WERI-Rb-1 (cell line): ENCODE data around the gene RBMS1.
"Not testable (repeated sequence)": the region's sequence is repeated elsewhere in the genome, so short reads cannot be mapped to it uniquely, and the experiment has no call there.

Source experiments
- DNase-seq: peaks from one replicate; pipeline ENCODE4 v3.0.0-alpha.2; 2020
- H3K27ac ChIP-seq: fragments of 250-450 bp; sonication (Bioruptor Pico); 2 replicates; pipeline ENCODE4 v1.5.1; 2020; ENCODE audit warnings: mild to moderate bottlenecking, moderate library complexity
- H3K27me3 ChIP-seq: fragments of 250-450 bp; sonication (Bioruptor Pico); 2 replicates; pipeline ENCODE4 v1.5.1; 2021; ENCODE audit warnings: mild to moderate bottlenecking, low read depth, moderate library complexity; ENCODE audit not compliant: insufficient read depth, severe bottlenecking
- H3K36me3 ChIP-seq: fragments of 250-450 bp; sonication (Bioruptor Pico); 2 replicates; pipeline ENCODE4 v1.5.1; 2020; ENCODE audit warnings: mild to moderate bottlenecking, moderate library complexity
- H3K4me3 ChIP-seq: 2 replicates; pipeline ENCODE4 v1.5.1; 2011; ENCODE audit warnings: low read depth, mild to moderate bottlenecking, control low read depth, low read length
- H3K9me3 ChIP-seq: fragments of 250-450 bp; sonication (Bioruptor Pico); 2 replicates; pipeline ENCODE4 v1.5.1; 2021; ENCODE audit warnings: mild to moderate bottlenecking, moderate library complexity; ENCODE audit not compliant: severe bottlenecking
- CTCF ChIP-seq: IDR thresholded peaks from 2 replicates; pipeline ENCODE4 v1.5.1; 2011; ENCODE audit warnings: low read depth, mild to moderate bottlenecking, control low read depth, inconsistent platforms, low read length

Gene RBMS1

GRCh38 chr2:160445673-160446072 is 47.9 kb downstream of the RBMS1 start:
- Histone ChIP-seq H3K27ac (no peak overlapping the region), H3K27me3 (no peaks in the 10 kb centered on the region), H3K9me3 (no peaks in the 10 kb centered on the region), H3K4me3 (no peak overlapping the region), H3K36me3 (no peaks in the 10 kb centered on the region)
- DNase-seq, result no peak
- no peak for TF ChIP-seq CTCF

GRCh38 chr2:160442603-160443002 is 51.0 kb downstream of the RBMS1 start:
- H3K27me3 ChIP-seq, result no peaks in the 10 kb centered on the region
- H3K27ac ChIP-seq, result no peak overlapping the region
- H3K9me3 ChIP-seq, result no peaks in the 10 kb centered on the region
- TF ChIP-seq CTCF, result no peak
- H3K4me3 ChIP-seq, result no peak overlapping the region
- H3K36me3 ChIP-seq, result no peaks in the 10 kb centered on the region
- DNase-seq, result no peak

GRCh38 chr2:160440888-160441287 is 52.7 kb downstream of the RBMS1 start:
- Histone ChIP-seq H3K27ac (no peak overlapping the region), H3K27me3 (no peaks in the 10 kb centered on the region), H3K4me3 (no peak overlapping the region), H3K9me3 (no peaks in the 10 kb centered on the region), H3K36me3 (no peaks in the 10 kb centered on the region)
- TF ChIP-seq CTCF, result no peak
- no peak for DNase-seq

- H3K9me3 ChIP-seq, H3K36me3 ChIP-seq, H3K4me3 ChIP-seq, DNase-seq, H3K27ac ChIP-seq, H3K27me3 ChIP-seq: not testable (repeated sequence)
Measured at GRCh38 chr2:160439038-160439437, 54.6 kb downstream of the RBMS1 start.

GRCh38 chr2:160437273-160437672 is 56.3 kb downstream of the RBMS1 start:
- no peak overlapping the region for H3K27ac ChIP-seq
- no peak for TF ChIP-seq CTCF
- DNase-seq, result no peak
- H3K9me3 ChIP-seq, result no peaks in the 10 kb centered on the region
- no peaks in the 10 kb centered on the region for H3K36me3 ChIP-seq
- no peaks in the 10 kb centered on the region for H3K27me3 ChIP-seq
- H3K4me3 ChIP-seq, result no peak overlapping the region

DNA sequence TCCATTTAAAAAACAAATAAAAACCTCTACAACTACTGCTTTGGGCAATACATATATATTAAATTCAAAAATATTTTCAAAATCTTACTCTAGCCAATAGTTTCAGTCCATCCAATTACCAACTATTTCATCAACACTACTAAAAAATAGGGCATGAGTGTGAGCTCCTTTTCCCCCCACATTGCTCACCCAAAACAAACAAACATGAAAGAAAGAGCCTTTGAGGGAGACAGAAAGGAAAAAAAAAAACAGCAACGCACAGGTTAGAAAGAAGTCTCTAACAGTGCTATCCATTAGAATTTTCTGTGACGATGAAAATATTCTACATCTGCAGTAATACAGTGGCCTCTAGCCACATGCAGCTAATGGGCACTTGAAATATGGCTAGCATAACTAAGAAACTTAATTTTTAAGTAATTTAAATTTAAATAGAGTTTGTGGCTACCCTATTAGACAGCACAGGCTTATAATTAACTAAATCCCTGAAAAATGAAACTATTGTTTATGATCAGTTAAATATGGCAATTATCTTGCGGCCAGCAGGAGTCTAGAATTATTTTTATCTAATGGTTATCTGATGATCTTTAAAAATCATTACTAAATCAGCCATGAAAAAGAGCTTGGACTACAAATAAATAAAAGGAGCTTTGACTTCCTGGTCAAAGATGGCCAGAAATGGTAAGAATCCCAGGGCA is 59.2 kb downstream of the RBMS1 start:
- H3K36me3 ChIP-seq, result no peaks in the 10 kb centered on the region
- H3K9me3 ChIP-seq, result peaks cover 3% of the 10 kb centered on the region
- no peak overlapping the region for H3K4me3 ChIP-seq
- DNase-seq, result no peak
- H3K27ac ChIP-seq, result no peak overlapping the region
- H3K27me3 ChIP-seq, result no peaks in the 10 kb centered on the region
- no peak for TF ChIP-seq CTCF
